GM12878 (cell line): ENCODE results near the gene PRM3. TPM values are rescaled to one million over a fixed set of nuclear protein-coding genes. Genes with fewer than 3 reads are reported as not detected.
A peak's percentile ranks its signal among the peaks of the same experiment; 100 is the strongest.

Experiments used
- ATF3 ChIP-seq: IDR thresholded peaks from 2 replicates; pipeline ENCODE4 v1.6.1; 2011; ENCODE audit warnings: low read depth, mild to moderate bottlenecking, low read length, moderate library complexity, borderline replicate concordance; ENCODE audit errors: extremely low read depth
- CBFB ChIP-seq: IDR thresholded peaks from 2 replicates; pipeline ENCODE4 v1.6.1; 2016; ENCODE audit warnings: antibody characterized with exemption, low read depth
- CEBPZ ChIP-seq: fragments of 150-350 bp; IDR thresholded peaks from 2 replicates; pipeline ENCODE4 v1.6.1; 2016; ENCODE audit warnings: low read depth, low read length
- EP300 ChIP-seq, 2 experiments: fragments of 150-350 bp in 1 of 2; IDR thresholded peaks; 2 replicates each; pipeline ENCODE4 v1.6.1; 2011 to 2012; ENCODE audit warnings: low read depth in 2 of 2, low read length in 2 of 2, borderline replicate concordance in 1 of 2, improper control_type of control experiment in 1 of 2, inconsistent platforms in 1 of 2; ENCODE audit not compliant: control insufficient read depth in 1 of 2
- ETV6 ChIP-seq, 2 experiments: fragments of 450-650 bp in 1 of 2; IDR thresholded peaks in 1 of 2; conservative IDR thresholded peaks in 1 of 2; 2 replicates each; pipeline ENCODE4 v1.6.1; 2014; ENCODE audit warnings: antibody characterized with exemption in 1 of 2, borderline replicate concordance in 1 of 2, low read depth in 1 of 2, mild to moderate bottlenecking in 1 of 2, moderate library complexity in 1 of 2
- GABPA ChIP-seq: IDR thresholded peaks from 2 replicates; pipeline ENCODE4 v1.6.1; 2014; ENCODE audit warnings: antibody characterized with exemption, low read depth, mild to moderate bottlenecking, inconsistent platforms
- IKZF2 ChIP-seq, 2 experiments: fragments of 450-650 bp; IDR thresholded peaks; 2 replicates each; pipeline ENCODE4 v1.6.1; 2017; ENCODE audit warnings: mild to moderate bottlenecking in 2 of 2, moderate library complexity in 2 of 2
- JUNB ChIP-seq: IDR thresholded peaks from 2 replicates; pipeline ENCODE4 v1.6.1; 2016; ENCODE audit warnings: antibody characterized with exemption, mild to moderate bottlenecking
- PAX5 ChIP-seq: IDR thresholded peaks from 2 replicates; pipeline ENCODE4 v1.6.1; 2011; ENCODE audit warnings: low read depth, low read length, borderline replicate concordance
- POU2F2 ChIP-seq: IDR thresholded peaks from 3 replicates; pipeline ENCODE4 v1.6.1; 2011; ENCODE audit warnings: low read depth, mild to moderate bottlenecking, low read length, borderline replicate concordance
- RAD21 ChIP-seq: IDR thresholded peaks from 2 replicates; pipeline ENCODE4 v1.6.1; 2011; ENCODE audit warnings: mild to moderate bottlenecking, low read depth, low read length, moderate library complexity; ENCODE audit not compliant: insufficient read depth
- RAD51 ChIP-seq: fragments of 450-650 bp; IDR thresholded peaks from 2 replicates; pipeline ENCODE4 v1.6.1; 2016; ENCODE audit warnings: moderate library complexity, mild to moderate bottlenecking, inconsistent platforms
- REST ChIP-seq: IDR thresholded peaks from 2 replicates; pipeline ENCODE4 v1.6.1; 2012; ENCODE audit warnings: mild to moderate bottlenecking, low read depth, low read length
- SPI1 ChIP-seq: IDR thresholded peaks from 2 replicates; pipeline ENCODE4 v1.6.1; 2011; ENCODE audit warnings: low read depth, mild to moderate bottlenecking, low read length, moderate library complexity, borderline replicate concordance; ENCODE audit not compliant: insufficient read depth
- STAT3 ChIP-seq: IDR thresholded peaks from 2 replicates; pipeline ENCODE4 v1.6.1; 2011; ENCODE audit warnings: low read depth, low read length, improper control_type of control experiment
- SUPT20H ChIP-seq: IDR thresholded peaks from 2 replicates; pipeline ENCODE4 v1.6.1; 2011; ENCODE audit warnings: low read depth, mild to moderate bottlenecking, low read length, moderate library complexity, borderline replicate concordance; ENCODE audit not compliant: control insufficient read depth
- TAF1 ChIP-seq: IDR thresholded peaks from 2 replicates; pipeline ENCODE4 v1.6.1; 2011; ENCODE audit warnings: mild to moderate bottlenecking, low read depth, low read length, borderline replicate concordance
- TCF3 ChIP-seq: IDR thresholded peaks from 2 replicates; pipeline ENCODE4 v1.6.1; 2012; ENCODE audit warnings: low read depth, mild to moderate bottlenecking, low read length, borderline replicate concordance; ENCODE audit not compliant: insufficient read depth
- USF2 ChIP-seq: IDR thresholded peaks from 2 replicates; pipeline ENCODE4 v1.6.1; 2011; ENCODE audit warnings: low read depth, low read length, improper control_type of control experiment, borderline replicate concordance
- YY1 ChIP-seq: IDR thresholded peaks from 2 replicates; pipeline ENCODE4 v1.6.1; 2011; ENCODE audit warnings: low read depth, mild to moderate bottlenecking, low read length
- polyA plus RNA-seq, 11 experiments: library from polyadenylated mRNA; depleted of rRNA in 4 of 11; unstranded in 6 of 11; stranded (reverse) in 5 of 11; fragments of >200 nt; fragmentation: Nextera tagmentation in 4 of 11; fragmentation: Illumina TruSeq in 1 of 11; extraction: Ambion mirVana in 4 of 11; extraction: Trizol in 1 of 11; gene quantifications; 1 replicate in 1 of 11; 2 replicates in 10 of 11; pipeline versions ENCODE4 v1.2.1 to v1.2.3, GENCODE V29; 2011 to 2016; ENCODE audit warnings: inconsistent platforms in 2 of 11, missing spikeins in 2 of 11, low read depth in 1 of 11
- total RNA-seq, 4 experiments: library from RNA; depleted of rRNA in 3 of 4; stranded (reverse); fragments of >200 nt in 3 of 4; fragmentation: Illumina TruSeq in 1 of 4; extraction: Trizol in 1 of 4; gene quantifications; 2 replicates each; pipeline versions ENCODE4 v1.2.1 to v1.2.3, GENCODE V29; 2013 to 2021

PRM3 gene
- total and polyA plus RNA-seq, 10 of the 15 experiments (the other 5 are each of a cell fraction or from before 2014, with no cell fraction given) = not detected

- no peak for TF ChIP-seq CEBPZ
- TF ChIP-seq RAD51 = no peak
- TF ChIP-seq TAF1 = no peak
- TF ChIP-seq PAX5 = peak; percentile 100
- peak in 1 of 2 experiments; percentile 53; a peak in 1 of 4 replicates for TF ChIP-seq ETV6 (conservative IDR thresholded peaks at IDR 0.05 in 1 of 2, IDR thresholded peaks at IDR 0.05 in 1 of 2; ENCODE audit: borderline replicate concordance in 1 of 2, low read depth in 1 of 2)
- TF ChIP-seq IKZF2 (IDR thresholded peaks at IDR 0.05) = peak; percentile 85 to 96
- TF ChIP-seq EP300 (IDR thresholded peaks at IDR 0.05; ENCODE audit: borderline replicate concordance in 1 of 2, control insufficient read depth in 1 of 2, low read depth in 2 of 2, low read length in 2 of 2) = peak; percentile 79 to 87
- peak; percentile 79 for TF ChIP-seq CBFB
- no peak for TF ChIP-seq SUPT20H
- TF ChIP-seq JUNB = no peak
- TF ChIP-seq POU2F2 = peak; percentile 45; the same call in 1 of the 3 replicates
- peak; percentile 44; the same call in 1 of the 2 replicates for TF ChIP-seq YY1
- no peak for TF ChIP-seq RAD21
- peak; percentile 100 for TF ChIP-seq TCF3
- TF ChIP-seq REST = no peak
- TF ChIP-seq STAT3 = no peak
- TF ChIP-seq ATF3 = no peak
- TF ChIP-seq SPI1 = no peak
- TF ChIP-seq GABPA = no peak
- no peak for TF ChIP-seq USF2
These were observed 35.3 kb upstream of the PRM3 start (continued) for GRCh38 chr16:11308493-11309283.
